BE2C (cell line): Measurements from ENCODE around the gene FAM200A.

ENCODE experiments used
- DNase-seq: peaks from one replicate; pipeline ENCODE4 v3.0.0-alpha.2; 2020
- H3K27me3 ChIP-seq: fragments of 250-450 bp; sonication (Bioruptor Pico); 2 replicates; pipeline ENCODE4 v1.5.1; 2020; ENCODE audit warnings: mild to moderate bottlenecking
- H3K36me3 ChIP-seq: fragments of 250-450 bp; sonication (Bioruptor Pico); 2 replicates; pipeline ENCODE4 v1.5.1; 2020; ENCODE audit warnings: mild to moderate bottlenecking
- H3K4me1 ChIP-seq: fragments of 250-450 bp; sonication (Bioruptor Pico); 2 replicates; pipeline ENCODE4 v1.5.1; 2020
- H3K4me3 ChIP-seq: 2 replicates; pipeline ENCODE4 v1.5.1; 2011; ENCODE audit warnings: low read depth, low read length
- H3K9me3 ChIP-seq: fragments of 250-450 bp; sonication (Bioruptor Pico); 2 replicates; pipeline ENCODE4 v1.5.1; 2020
- CTCF ChIP-seq: IDR thresholded peaks from 2 replicates; pipeline ENCODE4 v1.5.1; 2012; ENCODE audit warnings: mild to moderate bottlenecking, low read depth, low read length

FAM200A gene

GRCh38 chr7:99500637-99501009, 51.3 kb downstream of the FAM200A start:
- no peaks in the 10 kb centered on the region for H3K27me3 ChIP-seq
- H3K9me3 ChIP-seq: no peaks in the 10 kb centered on the region
- H3K36me3 ChIP-seq: peaks cover 19% of the 10 kb centered on the region
- H3K4me3 ChIP-seq: peak overlapping the region; percentile 95
- no peak for TF ChIP-seq CTCF
- no peaks in the 10 kb centered on the region for H3K4me1 ChIP-seq
- DNase-seq: no peak

GRCh38 chr7:99499721-99500636, 51.9 kb downstream of the FAM200A start, which contains the start of gene ZNF394:
Gene ZNF394 (minus strand): TSS chr7:99500281. CDS start chr7:99500093, 188 bp downstream.
- no peaks in the 10 kb centered on the region for H3K4me1 ChIP-seq
- no peak for TF ChIP-seq CTCF
- H3K4me3 ChIP-seq: peak within 1 kb of the TSS; percentile 95
- peaks cover 24% of the 10 kb centered on the region for H3K36me3 ChIP-seq
- H3K9me3 ChIP-seq: no peaks in the 10 kb centered on the region
- DNase-seq: peak; percentile 93
- H3K27me3 ChIP-seq: no peaks in the 10 kb centered on the region

GRCh38 chr7:99499371-99499720, 52.6 kb downstream of the FAM200A start:
- H3K27me3 ChIP-seq: no peaks in the 10 kb centered on the region
- H3K4me3 ChIP-seq: peak overlapping the region; percentile 95
- TF ChIP-seq CTCF: no peak
- no peak for DNase-seq
- peaks cover 30% of the 10 kb centered on the region for H3K36me3 ChIP-seq
- no peaks in the 10 kb centered on the region for H3K9me3 ChIP-seq
- H3K4me1 ChIP-seq: no peaks in the 10 kb centered on the region

- no peak for TF ChIP-seq CTCF
- H3K9me3 ChIP-seq: peaks cover 6% of the 10 kb centered on the region
- H3K4me3 ChIP-seq: peak overlapping the region; percentile 95
- no peaks in the 10 kb centered on the region for H3K27me3 ChIP-seq
- no peaks in the 10 kb centered on the region for H3K4me1 ChIP-seq
- peaks cover 38% of the 10 kb centered on the region for H3K36me3 ChIP-seq
- no peak for DNase-seq
These were observed 53.4 kb downstream of the FAM200A start for GRCh38 chr7:99498546-99498944.

- peaks cover 10% of the 10 kb centered on the region for H3K9me3 ChIP-seq
- peak overlapping the region; percentile 95 for H3K4me3 ChIP-seq
- no peak for DNase-seq
- H3K36me3 ChIP-seq: peaks cover 44% of the 10 kb centered on the region
- TF ChIP-seq CTCF: no peak
- no peaks in the 10 kb centered on the region for H3K27me3 ChIP-seq
- no peaks in the 10 kb centered on the region for H3K4me1 ChIP-seq
These were observed 54.0 kb downstream of the FAM200A start for GRCh38 chr7:99497766-99498545.
